Uterus (tissue), 2 donors: ENCODE data around the gene CCDC170.

ENCODE experiments used
- POLR2A ChIP-seq, 2 donors: fragments of 450-650 bp; IDR thresholded peaks; one replicate each; pipeline ENCODE4 v1.6.1; 2016; ENCODE audit warnings: antibody characterized with exemption in 2 of 2, mild to moderate bottlenecking in 1 of 2, moderate library complexity in 1 of 2
- TF ChIP-seq, protein P1 (sequence below), 4 experiments: fragments of 200-600 bp in 2 of 4; fragments of 450-650 bp in 2 of 4; sonication (generic) in 2 of 4; IDR thresholded peaks; one replicate each; pipeline ENCODE4 v1.5.1; 2016 to 2019; ENCODE audit warnings: antibody characterized with exemption in 4 of 4, mild to moderate bottlenecking in 2 of 4, moderate library complexity in 1 of 4

- TF ChIP-seq, protein P1, sequence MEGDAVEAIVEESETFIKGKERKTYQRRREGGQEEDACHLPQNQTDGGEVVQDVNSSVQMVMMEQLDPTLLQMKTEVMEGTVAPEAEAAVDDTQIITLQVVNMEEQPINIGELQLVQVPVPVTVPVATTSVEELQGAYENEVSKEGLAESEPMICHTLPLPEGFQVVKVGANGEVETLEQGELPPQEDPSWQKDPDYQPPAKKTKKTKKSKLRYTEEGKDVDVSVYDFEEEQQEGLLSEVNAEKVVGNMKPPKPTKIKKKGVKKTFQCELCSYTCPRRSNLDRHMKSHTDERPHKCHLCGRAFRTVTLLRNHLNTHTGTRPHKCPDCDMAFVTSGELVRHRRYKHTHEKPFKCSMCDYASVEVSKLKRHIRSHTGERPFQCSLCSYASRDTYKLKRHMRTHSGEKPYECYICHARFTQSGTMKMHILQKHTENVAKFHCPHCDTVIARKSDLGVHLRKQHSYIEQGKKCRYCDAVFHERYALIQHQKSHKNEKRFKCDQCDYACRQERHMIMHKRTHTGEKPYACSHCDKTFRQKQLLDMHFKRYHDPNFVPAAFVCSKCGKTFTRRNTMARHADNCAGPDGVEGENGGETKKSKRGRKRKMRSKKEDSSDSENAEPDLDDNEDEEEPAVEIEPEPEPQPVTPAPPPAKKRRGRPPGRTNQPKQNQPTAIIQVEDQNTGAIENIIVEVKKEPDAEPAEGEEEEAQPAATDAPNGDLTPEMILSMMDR (IDR thresholded peaks at IDR 0.05) = no peak
- no peak for TF ChIP-seq POLR2A (IDR thresholded peaks at IDR 0.05)
Measured at GRCh38 chr6:151539506-151540268, 45.9 kb downstream of the CCDC170 start.
